Smooth muscle cell (in vitro differentiated cells): Measurements from ENCODE around the gene TMEM30B. TPM values are rescaled to one million over a fixed set of nuclear protein-coding genes. Genes with fewer than 3 reads are reported as not detected.

Source experiments
- DNase-seq: peaks from one replicate; lab custom pipeline; 2025; ENCODE audit not compliant: unreplicated experiment; lab: John Stamatoyannopoulos, UW
- H2AFZ ChIP-seq: fragments of 200-600 bp; sonication (generic); 2 replicates; pipeline ENCODE4 v1.6.0; 2016; ENCODE audit warnings: antibody characterized with exemption, low read depth, mild to moderate bottlenecking
- H3F3A ChIP-seq: fragments of 200-600 bp; sonication (generic); 2 replicates; pipeline ENCODE4 v1.6.0; 2017; ENCODE audit warnings: antibody characterized with exemption, low read depth
- H3K27ac ChIP-seq: fragments of 200-600 bp; sonication (generic); 2 replicates; pipeline ENCODE4 v1.5.1; 2016; ENCODE audit warnings: low read depth, mild to moderate bottlenecking
- H3K27me3 ChIP-seq: fragments of 200-600 bp; sonication (generic); 2 replicates; pipeline ENCODE4 v1.6.1; 2016; ENCODE audit warnings: low read depth, mild to moderate bottlenecking
- H3K36me3 ChIP-seq: fragments of 200-600 bp; sonication (generic); 2 replicates; pipeline ENCODE4 v1.5.1; 2016; ENCODE audit warnings: low read depth
- H3K4me1 ChIP-seq: fragments of 200-600 bp; sonication (generic); 2 replicates; pipeline ENCODE4 v1.5.1; 2016; ENCODE audit warnings: low read depth
- H3K4me2 ChIP-seq: fragments of 200-600 bp; sonication (generic); 2 replicates; pipeline ENCODE4 v1.6.0; 2016; ENCODE audit warnings: mild to moderate bottlenecking
- H3K4me3 ChIP-seq: fragments of 200-600 bp; sonication (generic); 2 replicates; pipeline ENCODE4 v1.5.1; 2016; ENCODE audit warnings: mild to moderate bottlenecking
- H3K79me2 ChIP-seq: fragments of 200-600 bp; sonication (generic); 2 replicates; pipeline ENCODE4 v1.6.0; 2016; ENCODE audit warnings: low read depth, mild to moderate bottlenecking
- H3K9ac ChIP-seq: fragments of 200-600 bp; sonication (generic); 2 replicates; pipeline ENCODE4 v1.6.0; 2016; ENCODE audit warnings: low read depth
- H3K9me3 ChIP-seq: fragments of 200-600 bp; sonication (generic); replicated peaks from 2 replicates; pipeline ENCODE4 v1.5.1; 2016; ENCODE audit warnings: low read depth
- H4K20me1 ChIP-seq: fragments of 200-600 bp; sonication (generic); 2 replicates; pipeline ENCODE4 v1.6.0; 2016; ENCODE audit warnings: low read depth
- CTCF ChIP-seq: fragments of 200-600 bp; sonication (generic); IDR thresholded peaks from 2 replicates; pipeline ENCODE4 v1.5.1; 2017; ENCODE audit warnings: borderline replicate concordance, mild to moderate bottlenecking, antibody characterized with exemption; ENCODE audit not compliant: insufficient read depth, poor library complexity, severe bottlenecking
- WGBS: methylation state at CpG from one replicate; pipeline ENCODE4 v1.1.7; 2016; ENCODE audit warnings: low lambda C conversion rate; 5-methylcytosine and 5-hydroxymethylcytosine counted together
- polyA plus RNA-seq: library from polyadenylated mRNA; unstranded; fragments of >200 nt; fragmentation: Nextera tagmentation; extraction: Ambion mirVana; gene quantifications from 2 replicates; pipeline ENCODE4 v1.2.1, GENCODE V29; 2016
- total RNA-seq: library from RNA; depleted of rRNA; stranded (reverse); fragments of >200 nt; gene quantifications from 2 replicates; pipeline ENCODE4 v1.2.3, GENCODE V29; 2014

Gene TMEM30B
- total and polyA plus RNA-seq, 2 experiments from 2014 or later, result 0.16 to 3.1 TPM

GRCh38 chr14:61323970-61324369, 42.8 kb upstream of the TMEM30B start:
- Histone ChIP-seq H3K79me2 (no peaks in the 10 kb centered on the region), H3K9ac (no peak overlapping the region), H3K4me1 (peaks cover 10% of the 10 kb centered on the region), H3F3A (no peaks in the 10 kb centered on the region), H3K9me3 (no peaks in the 10 kb centered on the region), H3K27me3 (peaks cover 38% of the 10 kb centered on the region), H2AFZ (no peak overlapping the region), H3K4me3 (no peak overlapping the region), H3K27ac (no peak overlapping the region), H4K20me1 (no peaks in the 10 kb centered on the region), H3K4me2 (no peak overlapping the region), H3K36me3 (no peaks in the 10 kb centered on the region)
- DNase-seq, result no peak
- WGBS, result 94% methylated on average over 6 of the region's 6 CpGs
- TF ChIP-seq CTCF, result no peak

- H3K9ac ChIP-seq, result peak overlapping the region; percentile 56
- DNase-seq, result no peak
These were observed 41.7 kb upstream of the TMEM30B start for GRCh38 chr14:61322799-61323290.

GRCh38 chr14:61322011-61322798, 41.1 kb upstream of the TMEM30B start:
- no peaks in the 10 kb centered on the region for H3F3A ChIP-seq
- no peak for DNase-seq
- peak overlapping the region; percentile 16 for H2AFZ ChIP-seq
- peak overlapping the region; percentile 73 for H3K27ac ChIP-seq
- H3K79me2 ChIP-seq, result no peaks in the 10 kb centered on the region
- peaks cover 10% of the 10 kb centered on the region for H3K4me1 ChIP-seq
- H3K9me3 ChIP-seq, result no peaks in the 10 kb centered on the region
- peak overlapping the region; percentile 74 for H3K4me3 ChIP-seq
- H3K4me2 ChIP-seq, result peak overlapping the region; percentile 98
- TF ChIP-seq CTCF, result no peak
- 7% methylated on average over 61 of the region's 63 CpGs for WGBS
- no peaks in the 10 kb centered on the region for H4K20me1 ChIP-seq
- H3K27me3 ChIP-seq, result peaks cover 38% of the 10 kb centered on the region
- H3K36me3 ChIP-seq, result no peaks in the 10 kb centered on the region
- peak overlapping the region; percentile 56 for H3K9ac ChIP-seq

More at GRCh38 chr14:61322799-61323290, 41.7 kb upstream of the TMEM30B start:
- no peaks in the 10 kb centered on the region for H3K79me2 ChIP-seq
- peaks cover 38% of the 10 kb centered on the region for H3K27me3 ChIP-seq
- no peaks in the 10 kb centered on the region for H3F3A ChIP-seq
- no peaks in the 10 kb centered on the region for H4K20me1 ChIP-seq
- peak overlapping the region; percentile 74 for H3K4me3 ChIP-seq
- H3K36me3 ChIP-seq, result no peaks in the 10 kb centered on the region
- peak overlapping the region; percentile 73 for H3K27ac ChIP-seq
- WGBS, result 26% methylated on average over 13 of the region's 13 CpGs
- no peaks in the 10 kb centered on the region for H3K9me3 ChIP-seq
- TF ChIP-seq CTCF, result no peak
- H3K4me1 ChIP-seq, result peaks cover 10% of the 10 kb centered on the region
- H3K4me2 ChIP-seq, result peak overlapping the region; percentile 98
- peak overlapping the region; percentile 16 for H2AFZ ChIP-seq
